GM18505 (cell line): Measurements from ENCODE around the gene PRKD3.

Source experiments
- ATAC-seq: cut with Tn5 transposase; IDR thresholded peaks from one replicate; pipeline ENCODE4 v1.9.1; 2021; ENCODE audit not compliant: unreplicated experiment
- POLR2A ChIP-seq: IDR thresholded peaks from 4 replicates; pipeline ENCODE4 v1.6.1; 2011; ENCODE audit warnings: borderline replicate concordance; ENCODE audit not compliant: insufficient read depth, insufficient read length; ENCODE audit errors: extremely low read depth

PRKD3 gene

DNA sequence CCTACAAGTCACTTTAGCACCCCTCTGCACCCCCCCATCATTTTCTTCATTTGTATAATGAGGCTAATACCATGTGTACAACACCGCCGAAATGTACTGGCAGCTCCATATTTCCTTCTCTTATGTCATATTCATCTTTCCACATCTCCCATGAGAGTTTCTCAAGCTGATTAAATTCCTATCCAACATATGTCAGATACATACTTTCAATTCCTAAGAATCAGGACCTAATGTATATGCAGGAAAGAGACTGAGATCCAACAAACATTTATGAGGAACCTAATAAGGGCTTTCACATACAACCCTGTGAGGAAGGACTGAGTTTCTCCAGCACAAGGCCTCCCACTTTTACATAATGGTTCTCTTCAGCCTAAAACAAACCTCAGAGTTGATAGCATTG, 41.9 kb downstream of the PRKD3 start:
- TF ChIP-seq POLR2A: no peak
- ATAC-seq: no peak

DNA sequence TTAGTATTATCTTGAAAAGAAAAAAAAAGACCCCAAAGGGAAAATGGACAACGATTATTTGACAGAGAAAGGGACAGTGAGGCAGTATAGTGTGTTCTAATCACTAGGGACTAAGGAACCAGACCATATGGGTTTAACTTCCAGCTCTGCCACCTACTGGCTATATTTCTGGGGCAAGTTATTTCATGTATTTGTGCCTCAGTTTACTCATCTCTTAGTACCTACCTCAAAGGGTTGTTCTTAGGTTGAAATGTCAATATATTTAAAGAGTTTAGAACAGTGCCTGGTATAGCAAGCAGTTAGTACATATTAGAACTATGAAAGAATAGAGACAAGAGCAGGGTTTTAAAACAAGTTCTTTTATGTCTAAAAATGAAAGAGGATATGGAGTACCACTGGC, 42.7 kb downstream of the PRKD3 start:
- ATAC-seq: no peak
- TF ChIP-seq POLR2A: no peak

DNA sequence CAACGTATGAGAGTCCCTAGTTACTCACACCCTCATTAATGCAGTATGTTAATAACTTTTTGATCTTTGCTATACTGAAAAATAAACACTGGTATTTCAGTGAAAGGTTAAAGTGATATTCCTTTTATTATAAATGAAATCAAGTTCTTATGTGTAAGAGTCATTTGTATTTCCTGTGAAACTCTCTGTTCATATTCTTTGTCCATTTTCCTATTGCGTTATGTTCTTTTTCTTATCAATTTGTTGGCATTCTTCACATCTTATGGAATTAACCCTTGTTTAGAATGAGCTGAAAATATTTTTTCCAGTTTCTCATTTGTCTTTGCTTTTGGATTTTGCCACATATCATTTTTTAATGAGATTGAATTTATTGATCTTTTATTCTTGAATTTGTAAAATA, 48.3 kb downstream of the PRKD3 start:
- TF ChIP-seq POLR2A: no peak
- no peak for ATAC-seq
